Right kidney (tissue), 1 donor: ENCODE data around the gene RNF112.
A peak's percentile ranks its signal among the peaks of the same experiment; 100 is the strongest.
"Not testable (repeated sequence)": the region's sequence is repeated elsewhere in the genome, so short reads cannot be mapped to it uniquely, and the experiment has no call there.

Source experiments
- DNase-seq: peaks from one replicate; pipeline ENCODE4 v3.0.0-alpha.2; 2016

RNF112 gene

DNA sequence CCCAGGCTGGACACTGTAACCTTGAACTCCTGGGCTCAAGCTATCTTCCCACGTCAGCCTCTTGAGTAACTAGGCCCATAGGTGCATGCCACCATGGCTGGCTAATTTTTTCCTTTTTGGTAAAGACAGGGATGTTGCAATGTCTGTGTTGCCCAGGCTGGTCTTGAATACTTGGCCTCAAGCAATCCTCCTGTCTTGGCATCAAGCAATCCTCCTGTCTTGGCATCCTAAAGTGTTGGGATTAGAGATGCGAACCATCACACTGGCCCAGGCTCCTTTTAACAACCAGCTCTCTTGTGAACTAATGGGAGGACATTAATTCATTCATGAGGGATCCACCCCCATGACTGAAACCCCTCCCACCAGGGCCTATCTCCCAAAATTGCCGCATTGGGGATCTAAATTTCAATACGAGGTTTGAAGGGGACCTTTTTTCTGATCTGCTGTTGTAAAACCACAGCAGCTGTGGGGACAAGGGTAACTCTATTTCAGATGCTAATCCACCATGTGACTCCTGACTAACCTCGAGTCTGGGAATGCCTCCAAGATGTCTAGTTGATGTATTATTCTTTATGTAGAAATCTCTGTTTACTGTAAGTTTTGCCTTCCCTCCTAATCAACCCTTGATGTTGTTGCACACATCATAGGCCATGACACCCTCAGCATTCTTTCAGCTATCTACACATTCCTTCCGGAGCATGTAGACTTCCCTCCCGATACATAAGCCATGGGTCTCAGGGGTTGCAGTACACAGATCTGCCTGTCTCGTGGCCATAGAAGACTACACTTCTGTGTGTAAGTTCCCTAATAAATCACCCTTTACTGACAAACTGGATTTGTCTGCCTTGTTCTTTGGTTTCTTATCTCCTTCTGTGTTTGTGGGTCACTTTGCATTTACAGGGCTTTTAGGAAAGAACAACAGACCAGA is 37.6 kb downstream of the RNF112 start:
- peak; percentile 54 for DNase-seq

DNA sequence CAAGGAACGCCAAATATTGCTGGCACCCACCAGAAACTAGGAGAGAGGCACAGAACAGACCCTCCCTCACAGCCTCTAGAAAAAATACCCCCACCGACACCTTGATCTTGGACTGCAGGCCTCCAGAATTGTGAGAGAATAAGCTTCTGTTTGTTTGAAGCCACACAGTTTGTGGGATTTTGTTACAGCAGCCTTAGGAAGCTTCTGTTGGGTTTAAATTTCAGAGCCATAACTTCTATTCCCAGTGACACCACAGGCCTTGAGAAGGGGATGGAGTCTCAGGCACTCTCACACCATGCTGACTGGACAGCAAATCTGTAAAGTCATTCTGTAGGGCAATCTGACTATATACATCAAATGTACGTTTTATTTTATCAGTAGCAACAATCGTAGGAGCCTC is 38.6 kb downstream of the RNF112 start:
- DNase-seq: no peak

DNA sequence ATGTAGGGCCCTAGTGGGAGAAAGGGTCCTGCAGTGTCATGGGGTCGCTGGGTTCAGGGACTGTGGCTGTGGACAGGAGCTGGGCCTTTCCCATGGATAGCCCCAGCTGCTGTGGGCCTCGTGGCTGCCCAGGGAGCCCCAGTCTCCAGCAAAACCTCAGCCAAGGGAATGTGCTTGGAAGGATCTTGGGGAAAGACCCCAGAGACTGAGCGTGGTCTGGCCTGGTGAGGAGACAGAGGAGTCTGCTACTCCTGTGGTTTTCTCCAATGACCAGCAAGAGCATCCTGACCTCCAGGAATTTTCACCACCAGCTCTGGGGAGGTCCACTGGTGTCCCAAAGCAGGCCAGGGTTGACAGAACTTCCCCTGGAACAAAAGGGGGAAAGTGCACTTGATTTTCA is 42.3 kb downstream of the RNF112 start:
- no peak for DNase-seq

DNA sequence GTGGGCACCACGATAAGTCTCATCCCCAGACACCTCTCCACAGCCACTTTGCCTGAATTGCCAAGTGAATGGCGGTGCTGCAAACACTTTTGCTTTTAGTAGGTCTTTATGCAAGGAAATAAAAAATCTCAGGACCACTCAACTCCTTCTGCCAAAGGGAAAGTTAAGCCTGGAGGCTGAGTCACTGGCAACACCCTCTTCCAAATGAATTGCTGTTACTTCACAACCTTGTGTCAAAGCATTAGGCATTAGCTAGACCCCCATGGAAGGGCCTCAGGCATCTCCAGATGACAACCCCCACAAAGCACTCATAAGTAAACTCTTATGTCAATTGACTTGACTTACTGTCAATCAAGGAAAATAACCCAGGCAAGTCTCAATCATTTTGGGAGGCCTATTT is 43.0 kb downstream of the RNF112 start:
- no peak for DNase-seq

DNA sequence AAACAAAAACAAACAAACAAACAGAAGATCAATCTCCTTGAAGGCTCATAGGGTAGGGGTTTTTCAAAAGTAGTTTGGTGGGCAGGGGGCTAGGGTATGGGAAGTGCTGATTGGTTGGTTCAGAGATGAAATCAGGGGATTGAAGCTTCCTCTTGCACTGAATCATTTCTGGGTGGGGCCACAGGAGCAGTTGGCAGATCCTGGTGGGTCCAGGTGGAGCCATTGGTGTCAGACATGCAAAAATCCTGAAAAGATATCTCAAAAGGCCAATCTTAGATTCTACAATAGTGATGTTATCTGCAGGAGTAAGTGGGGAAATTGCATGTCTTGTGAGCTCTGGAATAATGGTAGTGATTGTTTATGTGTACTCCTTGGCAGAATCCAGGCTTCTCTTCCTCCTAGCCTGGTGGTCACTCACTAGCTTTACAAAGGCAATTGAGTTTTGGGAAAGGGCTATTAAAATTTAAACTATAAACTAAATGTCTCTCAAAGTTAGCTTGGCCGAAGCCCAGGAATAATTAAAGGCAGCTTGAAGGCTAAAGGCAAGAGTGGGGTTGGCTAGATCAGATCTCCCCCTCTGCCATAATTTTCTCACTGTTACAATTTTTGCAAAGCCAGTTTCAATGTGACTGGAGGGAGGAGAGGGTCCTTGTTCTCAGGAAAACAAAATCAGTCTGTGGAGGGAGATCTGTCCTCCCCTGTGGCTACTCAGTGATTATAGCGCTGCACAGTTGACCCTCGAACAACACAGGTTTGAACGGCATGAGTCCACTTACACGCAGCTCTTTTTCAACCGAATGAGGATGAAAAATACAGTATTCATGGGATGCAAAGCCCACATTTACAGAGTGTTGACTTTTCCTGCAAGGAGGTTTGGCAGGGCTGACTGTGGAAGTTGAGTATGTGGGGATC is 45.2 kb downstream of the RNF112 start:
- no peak for DNase-seq

DNA sequence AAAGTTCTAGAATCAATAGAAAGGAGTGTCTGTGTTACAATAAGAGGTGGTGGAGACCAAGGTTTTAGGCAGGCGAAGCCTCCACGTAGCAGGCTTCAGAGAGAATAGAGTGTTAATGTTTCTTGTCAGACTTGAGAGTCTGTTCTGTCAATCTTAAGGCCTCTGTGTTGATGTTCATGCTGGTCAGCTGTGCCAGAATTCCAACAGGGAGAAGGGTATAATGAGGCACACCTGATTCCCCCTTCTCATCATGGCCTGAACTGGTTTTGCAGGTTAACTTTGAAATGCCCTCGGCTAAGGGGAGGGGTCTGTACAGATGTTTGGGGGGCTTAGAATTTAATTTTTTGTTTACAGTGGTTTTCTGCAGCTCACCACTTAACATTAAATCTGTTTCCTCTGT is 46.0 kb downstream of the RNF112 start:
- no peak for DNase-seq

DNA sequence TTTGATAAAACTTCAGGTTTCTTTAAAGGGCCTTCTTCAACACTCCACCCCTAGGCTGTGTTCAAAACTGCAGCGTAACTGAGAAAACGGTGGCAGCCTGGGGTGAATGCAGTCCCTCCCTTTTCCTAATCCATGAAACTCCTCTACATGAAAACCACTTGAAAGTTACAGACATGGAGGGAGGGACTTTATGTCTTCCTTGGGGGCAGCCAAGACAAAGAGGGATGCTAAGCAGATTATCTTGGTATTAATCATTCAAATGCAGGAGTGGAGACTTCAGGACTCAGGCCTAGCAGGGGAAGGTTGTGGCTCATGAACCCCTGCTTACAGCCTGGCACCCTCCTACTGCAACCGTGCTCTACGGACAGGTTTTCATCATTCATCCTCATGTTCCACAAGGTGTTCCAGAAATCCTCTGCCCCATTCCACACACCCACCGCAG is 46.8 kb downstream of the RNF112 start:
- DNase-seq: no peak

DNA sequence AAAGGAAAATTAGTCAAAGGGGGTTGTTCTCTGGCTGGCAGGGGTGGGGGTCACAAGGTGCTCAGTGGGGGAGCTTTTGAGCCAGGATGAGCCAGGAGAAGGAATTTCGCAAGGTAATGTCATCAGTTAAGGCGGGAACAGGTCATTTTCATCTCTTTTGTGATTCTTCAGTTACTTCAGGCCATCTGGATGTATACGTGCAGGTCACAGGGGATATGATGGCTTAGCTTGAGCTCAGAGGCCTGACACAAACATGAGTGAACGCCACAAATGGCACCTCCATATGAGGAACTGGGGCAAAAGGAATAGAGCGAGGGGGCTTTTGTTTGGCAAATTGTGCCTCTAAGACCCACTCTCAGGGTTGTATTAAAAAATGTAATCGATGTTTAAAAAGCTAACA is 47.4 kb downstream of the RNF112 start:
- DNase-seq: not testable (repeated sequence)

DNA sequence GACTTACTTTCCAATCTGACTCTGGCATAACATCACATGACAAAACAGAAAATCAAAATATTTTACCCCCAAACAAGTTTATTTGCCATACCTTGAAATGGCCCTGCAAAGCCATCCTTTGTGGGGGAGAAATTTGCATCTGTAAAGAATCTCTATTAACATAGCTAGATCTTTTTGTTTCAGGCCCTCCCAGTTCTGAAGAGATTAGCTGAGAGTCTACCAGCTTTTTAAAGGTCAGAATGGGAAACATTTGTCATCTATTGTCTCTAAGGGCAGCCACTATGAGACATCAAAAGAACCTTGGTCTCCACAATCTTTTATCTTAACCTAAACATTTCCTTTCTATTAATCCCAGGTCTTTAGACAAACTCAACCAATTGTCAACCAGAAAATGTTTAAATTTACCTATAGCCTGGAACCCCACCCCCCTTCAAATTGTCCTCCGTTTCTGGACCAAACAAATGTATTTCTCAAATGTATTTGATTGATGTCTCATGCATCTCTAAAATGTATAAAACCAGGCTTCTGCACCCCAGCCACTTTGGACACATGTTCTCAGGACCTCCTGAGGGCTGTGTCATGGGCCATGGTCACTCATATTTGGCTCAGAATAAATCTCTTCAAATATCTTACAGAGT is 48.1 kb downstream of the RNF112 start:
- not testable (repeated sequence) for DNase-seq

DNA sequence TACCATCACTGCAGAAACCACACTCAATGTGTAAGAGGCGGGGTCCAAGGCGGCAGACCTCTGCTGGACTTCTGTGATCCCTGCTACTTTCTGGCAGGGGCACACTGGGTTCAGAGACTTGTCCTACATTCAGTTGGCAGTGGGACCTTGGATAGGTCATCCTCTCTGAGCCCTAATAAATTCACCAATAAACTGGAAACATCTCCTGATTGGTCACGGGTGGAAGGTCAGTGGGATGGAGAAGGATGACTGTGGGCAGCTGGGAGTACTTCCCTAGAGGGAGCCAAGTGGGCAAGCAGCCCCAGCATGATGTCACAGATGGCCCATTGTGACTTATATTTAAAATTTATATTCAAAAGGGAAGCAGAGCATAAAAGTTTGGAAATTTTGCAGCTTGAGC is 49.7 kb downstream of the RNF112 start:
- no peak for DNase-seq

DNA sequence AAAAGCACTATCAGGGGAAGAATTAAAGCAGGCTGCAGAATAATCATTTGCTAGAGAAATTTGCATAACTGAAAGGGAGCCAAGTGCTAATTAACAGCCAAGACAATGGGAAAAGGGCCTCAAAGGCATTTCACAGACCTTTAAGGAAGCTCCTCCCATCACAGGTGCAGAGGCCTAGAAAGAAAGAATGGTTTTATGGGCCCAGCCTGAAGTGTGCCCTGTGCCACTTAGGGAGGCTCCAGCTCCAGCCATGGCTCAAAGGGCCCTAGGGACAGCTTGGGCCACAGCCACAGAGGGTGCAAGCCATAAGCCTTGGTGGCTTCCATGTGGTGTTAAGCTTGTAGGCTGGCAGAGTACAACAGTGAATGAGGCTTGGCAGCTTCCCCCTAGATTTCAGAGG is 50.1 kb downstream of the RNF112 start:
- DNase-seq: no peak

DNA sequence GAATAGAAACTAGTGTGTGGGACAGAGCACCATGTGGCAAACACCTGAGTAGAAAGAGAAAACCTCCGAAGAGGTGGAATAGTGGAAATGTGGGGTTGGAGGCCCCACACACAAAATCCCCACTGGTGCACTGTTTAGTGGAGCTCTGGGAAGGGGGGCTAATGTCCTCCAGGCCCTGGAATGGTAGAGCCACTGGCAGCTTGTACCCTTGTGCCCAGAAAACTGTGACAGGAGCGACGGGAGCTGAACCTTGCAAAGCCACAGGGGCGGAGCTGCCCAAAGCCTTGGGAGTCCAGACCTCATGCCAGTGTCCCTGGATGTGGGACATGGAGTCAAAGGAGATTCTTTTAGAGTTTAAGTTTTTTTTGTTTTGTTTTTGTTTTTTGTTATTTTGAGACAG is 50.6 kb downstream of the RNF112 start:
- DNase-seq: no peak

DNA sequence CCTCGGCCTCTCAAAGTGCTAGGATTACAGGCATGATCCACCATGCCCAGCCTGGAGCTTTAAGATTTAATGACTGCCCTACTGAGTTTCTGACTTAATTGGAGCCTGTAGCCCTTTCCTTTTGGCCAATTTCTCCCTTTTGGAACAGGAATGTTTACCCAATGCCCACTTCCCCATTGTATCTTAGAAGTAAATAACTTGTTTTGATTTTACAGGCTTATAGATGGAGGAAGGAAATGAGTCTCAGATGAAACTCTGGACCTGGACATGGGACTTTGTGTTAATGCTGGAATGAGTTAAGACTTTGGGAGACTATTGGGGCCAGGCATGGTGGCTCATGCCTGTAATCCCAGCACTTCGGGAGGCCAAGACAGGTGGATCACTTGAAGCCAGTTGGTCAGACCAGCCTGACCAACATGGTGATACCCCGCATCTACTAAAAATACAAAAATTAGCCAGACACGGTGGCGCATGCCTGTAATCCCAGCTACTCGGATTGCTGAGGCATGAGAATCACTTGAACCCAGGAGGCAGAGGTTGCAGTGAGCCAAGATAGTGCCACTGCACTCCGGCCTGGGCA is 51.5 kb downstream of the RNF112 start:
- DNase-seq: not testable (repeated sequence)

DNA sequence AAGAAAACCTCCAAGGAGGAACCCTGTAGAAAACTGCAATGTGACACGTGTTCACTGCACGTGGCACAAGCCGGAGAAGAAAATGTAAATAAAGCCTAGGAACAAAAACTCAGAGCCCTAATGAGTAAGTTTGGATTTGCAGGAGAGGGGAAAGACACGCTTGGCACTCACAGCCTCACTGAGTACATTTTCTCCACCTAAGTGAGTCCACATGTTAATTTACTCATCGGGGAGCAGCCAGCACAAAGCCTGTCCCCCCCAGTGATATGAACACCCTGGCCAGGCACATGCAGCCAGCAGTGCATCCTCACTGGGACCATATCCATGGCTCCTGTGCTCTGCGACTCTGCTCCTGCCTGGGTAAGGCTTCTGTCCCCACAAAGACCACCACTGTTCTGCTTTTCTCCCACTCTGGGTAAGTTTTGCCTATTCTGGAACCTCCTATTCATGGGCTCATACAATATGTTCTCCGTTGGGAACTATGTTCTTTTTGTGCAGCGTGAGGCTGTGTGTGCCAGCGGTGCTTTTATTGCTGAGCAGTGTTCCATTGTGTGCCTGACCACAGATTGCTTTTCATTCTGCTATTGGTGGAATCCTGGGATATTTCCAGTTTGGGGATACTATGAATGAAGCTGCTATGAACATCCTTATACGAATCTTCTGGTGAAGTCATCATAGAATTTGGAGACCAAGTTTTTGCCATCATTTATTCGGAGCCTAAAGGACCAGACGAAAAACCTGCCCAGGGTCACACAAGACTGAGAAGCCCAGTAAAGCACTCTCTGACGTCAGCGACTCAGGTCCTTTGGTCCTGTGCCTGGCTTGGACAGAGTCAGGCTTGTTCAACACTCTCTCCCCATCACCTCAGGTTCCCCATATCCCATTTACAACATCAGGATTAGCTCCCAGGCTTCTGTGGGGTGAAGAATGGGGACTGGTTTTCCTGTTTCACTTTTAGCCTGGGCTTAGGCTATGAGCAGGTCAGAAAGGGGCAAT is 53.3 kb downstream of the RNF112 start:
- no peak for DNase-seq
